HG03103 (cell line): ENCODE measurements around the gene MEIOC.
"Not testable (repeated sequence)": the region's sequence is repeated elsewhere in the genome, so short reads cannot be mapped to it uniquely, and the experiment has no call there.

ENCODE experiments used
- ATAC-seq: cut with Tn5 transposase; IDR thresholded peaks from one replicate; pipeline ENCODE4 v1.9.1; 2021; ENCODE audit warnings: low read depth; ENCODE audit not compliant: unreplicated experiment

Gene MEIOC

DNA sequence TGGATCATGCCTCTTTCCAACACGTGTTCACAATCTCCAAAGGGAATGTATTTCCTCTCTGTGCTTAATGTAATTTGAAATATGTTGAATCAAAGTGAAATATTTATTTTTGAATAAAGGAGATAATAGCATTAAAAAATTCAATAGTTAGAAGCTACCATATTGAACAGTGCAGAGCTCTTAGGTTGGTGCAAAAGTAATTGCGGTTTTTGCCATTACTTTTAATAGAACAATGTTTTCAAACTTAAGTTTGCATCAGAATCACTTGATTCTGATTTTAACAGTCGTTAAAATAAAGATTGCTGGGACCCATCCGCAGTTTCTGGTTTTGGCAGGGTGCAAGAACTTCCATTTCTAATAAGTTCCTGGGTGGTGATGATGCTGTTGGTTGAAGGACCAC, 10.0 kb upstream of the MEIOC start:
- ATAC-seq = no peak

- no peak for ATAC-seq
Measured at GRCh38 chr17:44647736-44648135, 8.5 kb upstream of the MEIOC start.

DNA sequence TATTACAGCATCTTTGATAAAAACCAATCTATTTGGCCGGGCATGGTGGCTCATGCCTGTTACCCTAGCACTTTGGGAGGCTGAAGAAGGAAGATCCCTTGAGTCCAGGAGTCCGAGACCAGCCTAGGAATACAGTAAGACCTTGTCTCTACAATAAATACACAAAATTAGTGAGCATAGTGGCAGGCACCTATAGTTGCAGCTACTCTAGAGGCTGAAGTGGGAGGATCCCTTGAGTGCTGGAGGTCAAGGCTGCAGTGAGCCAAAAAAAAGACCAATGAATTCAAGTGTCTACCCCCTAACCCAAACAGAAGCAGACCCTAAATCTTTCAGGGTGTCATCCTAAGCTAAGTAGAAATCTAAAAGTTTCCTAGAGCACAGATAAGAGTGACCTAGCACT, 7.3 kb upstream of the MEIOC start:
- no peak for ATAC-seq

DNA sequence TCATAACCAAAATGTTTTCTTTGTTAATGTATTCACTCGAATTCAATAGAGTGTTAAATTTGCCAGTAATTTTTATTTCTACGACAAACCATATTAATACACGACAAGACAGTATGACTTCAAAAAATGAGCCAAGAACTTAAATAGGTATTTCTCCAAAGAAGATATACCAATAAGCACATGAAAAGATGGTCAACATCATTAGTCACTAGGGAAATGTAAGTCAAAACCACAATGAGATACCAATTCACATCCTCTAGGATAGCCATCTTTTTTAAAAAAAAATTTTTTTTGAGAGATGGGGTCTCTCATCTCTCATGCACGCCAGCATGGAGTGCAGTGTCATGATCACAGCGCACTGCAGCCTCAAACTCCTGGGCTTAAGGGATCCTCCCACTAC, 5.0 kb upstream of the MEIOC start:
- no peak for ATAC-seq

- no peak for ATAC-seq
Measured at GRCh38 chr17:44652727-44653126, 3.5 kb upstream of the MEIOC start.

GRCh38 chr17:44653384-44653783, 2.9 kb upstream of the MEIOC start:
- no peak for ATAC-seq

DNA sequence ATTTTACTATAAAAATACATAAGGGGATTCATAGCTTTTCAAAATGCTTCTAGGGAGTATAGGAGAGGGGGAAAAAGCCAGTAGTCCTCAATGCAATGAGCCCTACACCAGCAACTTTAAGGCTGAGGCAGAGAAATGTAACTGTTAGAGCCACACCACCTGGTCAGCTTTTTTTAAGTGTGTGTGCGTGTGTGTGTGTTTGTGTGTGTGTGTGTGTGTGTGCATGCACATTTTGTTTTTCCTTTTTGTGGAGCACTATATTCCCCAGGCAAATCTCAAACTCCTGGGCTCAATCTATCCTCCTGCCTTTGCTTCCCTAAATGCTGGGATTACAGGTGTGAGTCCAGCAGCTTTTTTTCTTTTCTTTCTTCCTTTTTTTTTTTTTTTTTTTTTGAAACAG, 2.3 kb upstream of the MEIOC start:
- no peak for ATAC-seq

DNA sequence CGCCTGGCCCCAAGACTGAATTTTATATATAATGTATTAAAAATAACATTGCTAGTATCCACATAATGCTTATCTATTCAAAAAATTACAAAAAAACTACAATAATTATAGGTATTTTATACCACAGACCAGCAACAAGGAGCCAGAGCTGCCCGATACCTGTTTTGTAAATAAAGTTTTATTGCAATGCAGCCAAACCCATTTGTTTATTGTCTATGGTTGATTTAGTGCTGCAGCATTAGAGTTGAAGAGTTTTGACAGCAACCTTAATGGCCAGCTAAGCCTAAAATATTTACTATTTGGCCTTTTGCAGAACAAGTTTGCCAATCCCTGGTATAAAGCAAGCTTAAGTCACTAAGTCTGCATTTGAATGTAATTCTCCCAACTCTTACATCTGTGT, 5.6 kb downstream of the MEIOC start:
- no peak for ATAC-seq

DNA sequence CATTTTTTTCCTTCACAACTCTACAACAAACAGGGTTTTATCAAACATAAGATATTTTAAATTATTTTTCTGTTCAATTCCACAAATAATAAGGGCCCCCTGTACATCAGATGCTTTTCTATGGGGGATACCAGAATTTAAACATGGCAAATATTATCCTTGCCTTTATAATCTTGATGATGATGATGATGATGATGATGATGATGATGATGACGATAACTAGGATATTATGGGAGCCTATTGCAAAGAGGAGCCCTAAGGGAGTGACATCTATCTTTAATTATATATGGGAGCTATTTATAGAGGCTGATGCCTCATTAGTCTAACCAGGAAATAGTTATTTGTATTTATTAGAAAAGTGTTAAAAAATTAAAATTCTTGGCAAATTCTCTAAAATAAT, 6.8 kb downstream of the MEIOC start:
- no peak for ATAC-seq

DNA sequence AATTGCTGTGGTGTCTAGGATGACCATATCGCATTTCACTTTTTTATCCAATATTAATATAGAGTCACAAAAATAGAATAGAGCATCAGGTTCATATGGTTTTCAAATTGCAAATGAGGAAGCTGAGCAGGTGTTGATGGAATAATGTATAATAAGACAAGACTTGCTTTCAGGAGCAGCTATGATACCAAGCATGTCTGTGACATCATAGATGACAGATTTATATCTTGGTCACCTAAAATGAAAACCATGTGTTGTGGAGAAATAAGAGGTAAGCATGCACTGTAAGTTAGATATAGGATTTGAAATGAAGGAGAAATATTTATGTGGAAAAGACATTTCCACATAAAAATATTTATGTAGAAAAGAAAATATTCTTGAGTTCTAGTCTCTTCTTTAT, 8.6 kb downstream of the MEIOC start:
- no peak for ATAC-seq

DNA sequence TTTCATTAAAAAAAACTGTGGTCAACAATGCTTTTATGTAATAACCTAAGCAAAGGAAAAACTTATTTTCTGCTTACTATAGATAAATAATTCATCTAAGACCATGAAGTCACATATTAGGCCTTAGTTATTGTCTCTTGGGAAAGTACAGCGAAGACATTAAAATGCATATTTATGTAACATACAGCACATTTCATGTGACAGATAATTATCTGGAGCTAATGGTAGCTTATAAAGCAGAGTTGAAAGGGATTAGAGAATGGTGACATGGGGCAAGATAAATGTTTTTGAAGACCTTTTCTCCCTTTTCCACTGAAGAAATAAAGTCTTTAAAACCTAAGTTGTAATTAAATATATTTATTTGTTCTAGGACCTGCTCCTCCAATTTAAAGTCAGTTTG, 9.7 kb downstream of the MEIOC start:
- ATAC-seq = no peak

DNA sequence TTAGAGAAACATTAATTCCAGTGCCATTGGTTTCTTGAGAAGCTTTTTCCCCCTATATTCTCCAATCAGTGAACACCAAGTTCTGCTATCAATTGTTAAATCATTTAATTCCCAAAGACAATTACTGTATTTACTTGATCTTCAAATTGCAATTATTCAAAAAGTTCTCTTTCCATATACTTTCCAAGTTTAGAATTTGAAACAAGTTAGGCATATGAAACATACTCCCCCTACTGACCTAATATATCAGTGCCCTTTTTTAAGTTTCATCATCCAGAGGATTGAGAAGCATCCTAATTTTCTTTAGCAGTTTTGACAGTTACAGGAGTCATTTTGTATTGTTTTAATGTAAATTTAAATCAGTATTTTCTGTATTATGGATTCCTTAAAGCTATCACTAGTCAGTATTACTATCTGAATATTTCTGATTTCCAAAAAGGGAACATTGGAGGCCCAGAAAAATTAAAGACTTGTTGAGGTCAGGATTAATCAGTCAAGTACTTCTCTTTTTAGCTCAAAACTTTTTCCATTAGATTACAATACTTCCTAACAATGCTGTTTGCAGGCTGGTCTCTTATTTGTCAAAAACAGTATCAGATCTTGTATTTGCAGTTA, 16.3 kb downstream of the MEIOC start:
- no peak for ATAC-seq

DNA sequence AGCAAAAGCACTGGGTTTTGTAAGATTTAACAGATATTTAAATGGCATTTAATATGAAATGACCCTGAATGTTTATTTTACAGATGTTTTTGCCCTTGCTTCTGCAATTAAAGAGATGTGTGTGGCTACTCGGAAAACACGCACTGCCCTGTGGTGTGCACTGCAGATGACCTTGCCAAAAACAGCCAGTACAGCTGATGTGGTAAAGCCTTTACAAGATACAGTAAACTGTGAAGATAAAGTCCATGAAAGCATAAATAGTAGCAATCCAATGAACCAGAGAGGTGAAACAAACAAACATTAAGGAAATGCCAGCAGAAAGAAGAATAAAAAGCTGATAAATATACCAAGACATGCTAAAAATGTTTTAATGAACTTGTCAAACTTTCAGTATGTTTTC, 17.6 kb downstream of the MEIOC start:
- ATAC-seq = no peak

- ATAC-seq = no peak
Measured at GRCh38 chr17:44677136-44677535, 20.9 kb downstream of the MEIOC start.

DNA sequence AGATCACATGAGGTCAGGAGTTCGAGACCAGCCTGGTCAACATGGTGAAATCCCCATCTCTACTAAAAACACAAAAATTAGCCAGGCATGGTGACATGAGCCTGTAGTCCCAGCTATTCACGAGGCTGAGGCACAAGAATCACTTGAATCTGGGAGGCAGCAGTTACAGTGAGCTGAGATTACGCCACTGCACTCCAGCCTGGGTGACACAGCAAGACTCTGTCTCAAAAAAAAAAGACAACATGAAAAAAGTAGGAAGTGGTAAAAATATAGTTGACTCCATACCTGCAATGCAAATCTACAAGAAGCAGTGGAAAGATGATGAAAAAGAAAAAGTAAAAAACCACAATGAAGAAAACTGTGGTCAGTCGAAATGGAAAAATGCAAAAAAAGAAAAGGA, 27.0 kb downstream of the MEIOC start:
- ATAC-seq = not testable (repeated sequence)

GRCh38 chr17:44687756-44688155, 31.5 kb downstream of the MEIOC start:
- no peak for ATAC-seq

DNA sequence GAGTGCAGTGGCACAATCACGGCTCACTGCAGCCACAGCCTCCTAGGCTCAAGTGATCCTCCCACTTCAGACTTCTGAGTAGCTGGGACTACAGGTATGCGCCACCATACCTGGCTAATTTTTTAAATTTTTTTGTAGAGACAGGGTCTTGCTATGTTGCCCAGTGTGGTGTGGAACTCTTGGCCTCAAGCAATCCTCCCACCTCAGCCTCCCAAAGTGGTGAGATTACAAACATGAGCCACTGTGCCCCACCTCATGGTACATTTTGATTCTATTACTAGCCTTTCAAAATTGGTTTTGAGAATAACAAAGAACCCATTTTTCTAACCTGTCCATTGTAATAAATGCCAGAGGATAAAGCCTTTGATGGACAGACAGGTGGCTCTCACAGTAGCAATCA, 31.9 kb downstream of the MEIOC start:
- ATAC-seq = no peak

GRCh38 chr17:44688675-44689476, 32.6 kb downstream of the MEIOC start:
- no peak for ATAC-seq

GRCh38 chr17:44689477-44690217, 33.4 kb downstream of the MEIOC start, which contains the start of gene CCDC43:
Gene CCDC43, minus strand, starts transcription at chr17:44689776. Its CDS starts 23 bp downstream, at chr17:44689753.
- ATAC-seq = peak; percentile 72

- ATAC-seq = not testable (repeated sequence)
Measured at GRCh38 chr17:44690746-44691306, 34.6 kb downstream of the MEIOC start.

GRCh38 chr17:44693609-44694008, 37.3 kb downstream of the MEIOC start:
- ATAC-seq = no peak
